HepG2 (cell line): ENCODE results near the gene BAZ1A. TPM values are rescaled to one million over a fixed set of nuclear protein-coding genes. Genes with fewer than 3 reads are reported as not detected.

Experiments used
- ARNT ChIP-seq: fragments of 450-650 bp; IDR thresholded peaks from 2 replicates; pipeline ENCODE4 v1.6.1; 2017
- BCL6 ChIP-seq: IDR thresholded peaks from 2 replicates; pipeline ENCODE4 v1.6.1; 2016; ENCODE audit warnings: missing genetic modification reagents, missing compliant biosample characterization
- EP300 ChIP-seq, 3 experiments: sonication (generic) in 1 of 3; formaldehyde crosslinking in 1 of 3; IDR thresholded peaks; 2 replicates each; pipeline versions ENCODE4 v1.5.1 to v1.6.1; 2011 to 2020; ENCODE audit warnings: low read depth in 2 of 3, low read length in 2 of 3, borderline replicate concordance in 1 of 3, improper control_type of control experiment in 1 of 3, mild to moderate bottlenecking in 1 of 3, missing genetic modification reagents in 1 of 3, moderate library complexity in 1 of 3
- FOSL2 ChIP-seq: sonication (generic); formaldehyde crosslinking; IDR thresholded peaks from 2 replicates; pipeline ENCODE4 v1.4.0; 2020; ENCODE audit warnings: missing genetic modification reagents
- FOXK2 ChIP-seq: fragments of 450-650 bp; IDR thresholded peaks from 2 replicates; pipeline ENCODE4 v1.6.1; 2016
- KDM5A ChIP-seq: fragments of 200-600 bp; sonication (generic); IDR thresholded peaks from 2 replicates; pipeline ENCODE4 v1.7.0; 2018; ENCODE audit warnings: antibody characterized with exemption, mild to moderate bottlenecking, low read length, borderline replicate concordance
- MED13 ChIP-seq: sonication (generic); formaldehyde crosslinking; IDR thresholded peaks from 2 replicates; pipeline ENCODE4 v1.5.0; 2020; ENCODE audit warnings: missing genetic modification reagents
- NR3C1 ChIP-seq: sonication (generic); formaldehyde crosslinking; IDR thresholded peaks from 2 replicates; pipeline ENCODE4 v1.4.0; 2020; ENCODE audit warnings: missing genetic modification reagents
- POLR2AphosphoS2 ChIP-seq: IDR thresholded peaks from 2 replicates; pipeline ENCODE4 v1.6.1; 2011; ENCODE audit warnings: low read depth, low read length, improper control_type of control experiment
- RARG ChIP-seq: sonication (generic); formaldehyde crosslinking; IDR thresholded peaks from 2 replicates; pipeline ENCODE4 v1.4.0; 2020; ENCODE audit warnings: low read depth, mild to moderate bottlenecking, missing genetic modification reagents
- RCOR2 ChIP-seq: IDR thresholded peaks from 2 replicates; pipeline ENCODE4 v1.6.1; 2016; ENCODE audit warnings: missing biosample characterization, missing genetic modification reagents
- SMAD1 ChIP-seq: sonication (generic); formaldehyde crosslinking; IDR thresholded peaks from 2 replicates; pipeline ENCODE4 v1.4.0; 2020; ENCODE audit warnings: missing genetic modification reagents, low read depth, mild to moderate bottlenecking, borderline replicate concordance
- TBX3 ChIP-seq: fragments of 450-650 bp; IDR thresholded peaks from 2 replicates; pipeline ENCODE4 v1.6.1; 2017; ENCODE audit warnings: antibody characterized with exemption, mild to moderate bottlenecking, inconsistent platforms, borderline replicate concordance
- ZBTB39 ChIP-seq: sonication (generic); formaldehyde crosslinking; IDR thresholded peaks from 2 replicates; pipeline ENCODE4 v1.5.0; 2020; ENCODE audit warnings: missing genetic modification reagents
- ZNF274 ChIP-seq: sonication (generic); formaldehyde crosslinking; IDR thresholded peaks from 2 replicates; pipeline ENCODE4 v1.5.1; 2020; ENCODE audit warnings: mild to moderate bottlenecking, missing genetic modification reagents
- ZNF337 ChIP-seq: sonication (generic); formaldehyde crosslinking; IDR thresholded peaks from 2 replicates; pipeline ENCODE4 v1.5.1; 2020; ENCODE audit warnings: missing genetic modification reagents, low read depth, mild to moderate bottlenecking, borderline replicate concordance
- ZNF484 ChIP-seq: sonication (generic); formaldehyde crosslinking; IDR thresholded peaks from 2 replicates; pipeline ENCODE4 v1.5.1; 2020; ENCODE audit warnings: mild to moderate bottlenecking, low read depth, missing genetic modification reagents, borderline replicate concordance
- ZNF7 ChIP-seq: IDR thresholded peaks from 2 replicates; pipeline ENCODE4 v1.6.1; 2016; ENCODE audit warnings: missing biosample characterization, missing genetic modification reagents
- ZNF780A ChIP-seq: sonication (generic); formaldehyde crosslinking; IDR thresholded peaks from 2 replicates; pipeline ENCODE4 v1.8.0; 2022; ENCODE audit warnings: mild to moderate bottlenecking, missing genetic modification reagents, moderate library complexity
- ZSCAN22 ChIP-seq: sonication (generic); formaldehyde crosslinking; IDR thresholded peaks from 2 replicates; pipeline ENCODE4 v1.4.0; 2020; ENCODE audit warnings: mild to moderate bottlenecking, missing genetic modification reagents
- polyA plus RNA-seq, 8 experiments: library from polyadenylated mRNA; depleted of rRNA in 3 of 8; stranded (reverse) in 7 of 8; unstranded in 1 of 8; fragments of >200 nt; fragmentation: Illumina TruSeq in 4 of 8; extraction: Trizol in 4 of 8; gene quantifications; 2 replicates each; pipeline versions ENCODE4 v1.2.1 to v1.2.3, GENCODE V29; 2011 to 2016; ENCODE audit warnings: low read depth in 4 of 8, missing spikeins in 1 of 8, mixed read lengths in 1 of 8; ENCODE audit not compliant: insufficient read depth in 1 of 8
- total RNA-seq, 5 experiments: library from RNA; depleted of rRNA; stranded (reverse); fragments of >200 nt; fragmentation: Illumina TruSeq; extraction: Trizol; gene quantifications; 2 replicates each; pipeline ENCODE4 v1.2.3, GENCODE V29; 2016; ENCODE audit warnings: low read depth in 1 of 5
- TF ChIP-seq, protein P1 (sequence below): sonication (generic); formaldehyde crosslinking; IDR thresholded peaks from one replicate; pipeline ENCODE4 v1.5.1; 2020; ENCODE audit warnings: mild to moderate bottlenecking, missing genetic modification reagents; ENCODE audit errors: not compliant biosample characterization

Gene BAZ1A
- total and polyA plus RNA-seq, 2 of the 13 experiments (the other 11 are each of a cell fraction or from before 2014, with no cell fraction given), result 20.9 to 56.8 TPM

GRCh38 chr14:34837801-34838322 lies 37.3 kb downstream of the BAZ1A start (continued):
- peak; percentile 62; the same call in 1 of the 2 replicates for TF ChIP-seq RCOR2 (CRISPR knock-in tag)
- no peak for TF ChIP-seq MED13 (CRISPR knock-in tag)
- TF ChIP-seq FOSL2 (CRISPR knock-in tag), result peak; percentile 61; the same call in 1 of the 2 replicates
- TF ChIP-seq TBX3, result 0 out of 2 replicates have a peak, but pooled peaks have one; percentile 9
- TF ChIP-seq ZBTB39 (CRISPR knock-in tag), result no peak
- no peak for TF ChIP-seq ZNF274
- TF ChIP-seq EP300 (IDR thresholded peaks at IDR 0.05; ENCODE audit: low read depth in 2 of 2, low read length in 2 of 2), result peak in 1 of 2 experiments; percentile 82; a peak in 2 of 4 replicates
- TF ChIP-seq EP300 (CRISPR knock-in tag; IDR thresholded peaks at IDR 0.05; ENCODE audit: borderline replicate concordance), result peak; percentile 64; the same call in 1 of the 2 replicates
- TF ChIP-seq ZNF337 (CRISPR knock-in tag), result no peak
- no peak for TF ChIP-seq POLR2AphosphoS2
- TF ChIP-seq SMAD1, result no peak
- no peak for TF ChIP-seq RARG (CRISPR knock-in tag)
- TF ChIP-seq FOXK2, result peak; percentile 47; the same call in 1 of the 2 replicates
- TF ChIP-seq NR3C1 (CRISPR knock-in tag), result no peak
- no peak for TF ChIP-seq ARNT
- no peak for TF ChIP-seq ZNF484 (CRISPR knock-in tag)
- TF ChIP-seq ZNF780A (CRISPR knock-in tag), result no peak
- TF ChIP-seq ZNF7, result no peak
- TF ChIP-seq ZSCAN22 (CRISPR knock-in tag), result no peak
- TF ChIP-seq, protein P1, sequence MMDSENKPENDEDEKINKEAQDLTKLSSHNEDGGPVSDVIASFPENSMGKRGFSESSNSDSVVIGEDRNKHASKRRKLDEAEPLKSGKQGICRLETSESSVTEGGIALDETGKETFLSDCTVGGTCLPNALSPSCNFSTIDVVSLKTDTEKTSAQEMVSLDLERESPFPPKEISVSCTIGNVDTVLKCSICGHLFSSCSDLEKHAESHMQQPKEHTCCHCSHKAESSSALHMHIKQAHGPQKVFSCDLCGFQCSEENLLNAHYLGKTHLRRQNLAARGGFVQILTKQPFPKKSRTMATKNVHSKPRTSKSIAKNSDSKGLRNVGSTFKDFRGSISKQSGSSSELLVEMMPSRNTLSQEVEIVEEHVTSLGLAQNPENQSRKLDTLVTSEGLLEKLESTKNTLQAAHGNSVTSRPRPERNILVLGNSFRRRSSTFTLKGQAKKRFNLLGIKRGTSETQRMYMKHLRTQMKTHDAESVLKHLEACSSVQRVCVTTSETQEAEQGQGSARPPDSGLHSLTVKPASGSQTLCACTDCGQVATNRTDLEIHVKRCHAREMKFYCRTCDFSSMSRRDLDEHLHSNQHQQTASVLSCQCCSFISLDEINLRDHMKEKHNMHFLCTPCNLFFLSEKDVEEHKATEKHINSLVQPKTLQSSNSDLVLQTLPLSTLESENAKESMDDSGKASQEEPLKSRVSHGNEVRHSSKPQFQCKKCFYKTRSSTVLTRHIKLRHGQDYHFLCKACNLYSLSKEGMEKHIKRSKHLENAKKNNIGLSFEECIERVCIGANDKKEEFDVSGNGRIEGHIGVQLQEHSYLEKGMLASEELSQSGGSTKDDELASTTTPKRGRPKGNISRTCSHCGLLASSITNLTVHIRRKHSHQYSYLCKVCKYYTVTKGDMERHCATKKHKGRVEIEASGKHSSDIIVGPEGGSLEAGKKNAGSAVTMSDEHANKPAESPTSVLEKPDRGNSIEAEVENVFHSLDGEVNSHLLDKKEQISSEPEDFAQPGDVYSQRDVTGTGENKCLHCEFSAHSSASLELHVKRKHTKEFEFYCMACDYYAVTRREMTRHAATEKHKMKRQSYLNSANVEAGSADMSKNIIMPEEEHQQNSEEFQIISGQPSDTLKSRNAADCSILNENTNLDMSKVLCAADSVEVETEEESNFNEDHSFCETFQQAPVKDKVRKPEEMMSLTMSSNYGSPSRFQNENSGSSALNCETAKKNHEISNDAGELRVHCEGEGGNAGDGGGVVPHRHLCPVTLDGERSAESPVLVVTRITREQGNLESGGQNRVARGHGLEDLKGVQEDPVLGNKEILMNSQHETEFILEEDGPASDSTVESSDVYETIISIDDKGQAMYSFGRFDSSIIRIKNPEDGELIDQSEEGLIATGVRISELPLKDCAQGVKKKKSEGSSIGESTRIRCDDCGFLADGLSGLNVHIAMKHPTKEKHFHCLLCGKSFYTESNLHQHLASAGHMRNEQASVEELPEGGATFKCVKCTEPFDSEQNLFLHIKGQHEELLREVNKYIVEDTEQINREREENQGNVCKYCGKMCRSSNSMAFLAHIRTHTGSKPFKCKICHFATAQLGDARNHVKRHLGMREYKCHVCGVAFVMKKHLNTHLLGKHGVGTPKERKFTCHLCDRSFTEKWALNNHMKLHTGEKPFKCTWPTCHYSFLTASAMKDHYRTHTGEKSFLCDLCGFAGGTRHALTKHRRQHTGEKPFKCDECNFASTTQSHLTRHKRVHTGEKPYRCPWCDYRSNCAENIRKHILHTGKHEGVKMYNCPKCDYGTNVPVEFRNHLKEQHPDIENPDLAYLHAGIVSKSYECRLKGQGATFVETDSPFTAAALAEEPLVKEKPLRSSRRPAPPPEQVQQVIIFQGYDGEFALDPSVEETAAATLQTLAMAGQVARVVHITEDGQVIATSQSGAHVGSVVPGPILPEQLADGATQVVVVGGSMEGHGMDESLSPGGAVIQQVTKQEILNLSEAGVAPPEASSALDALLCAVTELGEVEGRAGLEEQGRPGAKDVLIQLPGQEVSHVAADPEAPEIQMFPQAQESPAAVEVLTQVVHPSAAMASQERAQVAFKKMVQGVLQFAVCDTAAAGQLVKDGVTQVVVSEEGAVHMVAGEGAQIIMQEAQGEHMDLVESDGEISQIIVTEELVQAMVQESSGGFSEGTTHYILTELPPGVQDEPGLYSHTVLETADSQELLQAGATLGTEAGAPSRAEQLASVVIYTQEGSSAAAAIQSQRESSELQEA (CRISPR knock-in tag), result no peak
- TF ChIP-seq BCL6, result peak; percentile 69
- no peak for TF ChIP-seq KDM5A
